Kidney glomerular epithelial cell (primary cell): ENCODE results near the gene DAZAP1.

Experiments
- DNase-seq: peaks from one replicate; lab custom pipeline; 2025; lab: John Stamatoyannopoulos, UW

Gene DAZAP1

DNA sequence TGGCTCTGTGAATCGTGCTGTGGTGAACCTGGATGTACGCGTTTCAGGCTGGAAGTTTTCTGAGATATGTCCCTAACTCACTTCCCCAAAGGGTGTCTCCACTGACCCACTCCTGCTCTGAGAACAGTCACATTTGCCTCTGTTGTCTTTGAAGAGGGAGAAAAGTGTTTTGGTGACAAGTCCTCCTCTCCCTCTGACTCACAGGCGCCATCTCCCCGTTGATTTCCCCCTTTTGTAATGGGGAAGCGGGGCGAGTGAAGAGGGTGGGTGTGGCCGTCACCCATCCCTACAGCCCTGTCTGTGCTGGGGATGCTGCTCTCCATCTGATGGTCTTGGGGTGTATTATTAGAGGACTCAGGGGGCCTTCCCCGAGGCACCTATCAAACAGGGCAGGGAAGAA, 52.1 kb downstream of the DAZAP1 start:
- DNase-seq = no peak

DNA sequence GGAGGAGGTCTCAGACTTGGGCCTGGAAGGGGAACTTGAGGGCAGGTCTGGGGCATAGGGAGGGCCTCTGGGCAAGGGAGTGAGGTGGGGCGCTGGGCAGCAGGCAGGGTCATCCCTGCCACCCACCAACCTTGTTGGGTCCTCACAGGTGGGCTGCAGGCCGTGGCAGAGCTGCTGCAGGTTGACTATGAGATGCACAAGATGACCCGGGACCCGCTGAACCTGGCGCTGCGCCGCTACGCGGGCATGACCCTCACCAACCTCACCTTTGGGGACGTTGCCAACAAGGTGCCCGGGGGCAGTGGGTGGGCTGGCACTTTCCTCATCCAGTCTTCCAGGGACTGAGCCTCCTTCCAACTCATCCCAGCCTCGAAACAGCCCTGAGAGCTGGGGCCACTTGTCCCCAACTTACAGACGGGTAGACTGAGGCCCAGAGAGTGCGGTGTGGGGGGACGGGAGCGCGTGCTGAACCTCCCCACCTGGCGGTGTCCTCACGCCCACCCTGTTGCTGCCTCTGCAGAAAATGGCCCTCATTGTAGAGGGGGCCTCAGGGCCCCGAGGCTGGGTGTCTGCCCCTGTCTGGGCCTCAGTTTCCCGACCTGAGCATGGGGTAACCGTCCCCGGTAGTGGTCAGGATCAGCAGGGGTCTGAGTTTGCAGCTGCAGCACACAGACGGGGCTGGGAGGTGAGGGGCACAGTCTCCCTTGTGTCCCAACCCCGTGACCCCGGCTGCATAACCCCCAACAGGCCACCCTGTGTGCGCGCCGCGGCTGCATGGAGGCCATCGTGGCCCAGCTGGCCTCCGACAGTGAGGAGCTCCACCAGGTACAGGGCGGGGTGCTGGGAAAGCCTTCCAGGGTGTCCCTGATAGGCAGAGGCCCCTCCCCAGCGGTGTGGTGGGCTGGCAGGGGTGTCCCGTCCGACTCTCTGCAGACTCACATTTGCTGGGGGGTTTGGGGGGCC, 52.9 kb downstream of the DAZAP1 start:
- no peak for DNase-seq

DNA sequence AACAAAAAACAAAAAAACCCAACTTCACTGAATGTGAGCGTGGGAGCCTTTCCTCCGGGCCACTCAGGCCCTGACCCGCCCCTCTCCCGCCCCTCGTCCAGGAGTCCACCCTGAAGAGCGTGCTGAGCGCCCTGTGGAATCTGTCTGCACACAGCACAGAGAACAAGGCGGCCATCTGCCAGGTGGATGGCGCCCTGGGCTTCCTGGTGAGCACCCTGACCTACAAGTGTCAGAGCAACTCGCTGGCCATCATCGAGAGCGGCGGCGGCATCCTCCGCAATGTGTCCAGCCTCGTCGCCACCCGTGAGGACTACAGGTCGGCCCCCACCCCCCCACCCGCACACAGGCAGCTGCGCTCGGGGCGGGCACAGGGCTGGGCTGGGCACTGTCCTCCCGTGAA, 54.5 kb downstream of the DAZAP1 start:
- no peak for DNase-seq

DNA sequence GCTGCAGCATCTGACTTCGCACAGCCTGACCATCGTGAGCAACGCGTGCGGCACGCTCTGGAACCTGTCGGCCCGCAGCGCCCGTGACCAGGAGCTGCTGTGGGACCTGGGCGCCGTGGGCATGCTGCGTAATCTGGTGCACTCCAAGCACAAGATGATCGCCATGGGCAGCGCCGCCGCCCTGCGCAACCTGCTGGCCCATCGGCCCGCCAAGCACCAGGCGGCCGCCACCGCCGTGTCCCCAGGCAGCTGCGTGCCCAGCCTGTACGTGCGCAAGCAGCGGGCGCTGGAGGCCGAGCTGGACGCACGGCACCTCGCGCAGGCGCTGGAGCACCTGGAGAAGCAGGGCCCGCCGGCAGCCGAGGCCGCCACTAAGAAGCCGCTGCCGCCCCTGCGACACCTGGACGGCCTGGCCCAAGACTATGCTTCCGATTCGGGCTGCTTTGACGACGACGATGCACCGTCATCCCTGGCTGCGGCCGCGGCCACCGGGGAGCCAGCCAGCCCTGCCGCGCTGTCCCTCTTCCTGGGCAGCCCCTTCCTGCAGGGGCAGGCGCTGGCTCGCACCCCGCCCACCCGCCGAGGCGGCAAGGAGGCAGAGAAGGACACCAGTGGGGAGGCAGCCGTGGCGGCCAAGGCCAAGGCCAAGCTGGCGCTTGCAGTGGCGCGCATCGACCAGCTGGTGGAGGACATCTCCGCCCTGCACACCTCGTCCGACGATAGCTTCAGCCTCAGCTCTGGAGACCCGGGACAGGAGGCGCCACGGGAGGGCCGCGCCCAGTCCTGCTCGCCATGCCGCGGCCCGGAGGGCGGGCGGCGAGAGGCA, 58.0 kb downstream of the DAZAP1 start:
- no peak for DNase-seq

DNA sequence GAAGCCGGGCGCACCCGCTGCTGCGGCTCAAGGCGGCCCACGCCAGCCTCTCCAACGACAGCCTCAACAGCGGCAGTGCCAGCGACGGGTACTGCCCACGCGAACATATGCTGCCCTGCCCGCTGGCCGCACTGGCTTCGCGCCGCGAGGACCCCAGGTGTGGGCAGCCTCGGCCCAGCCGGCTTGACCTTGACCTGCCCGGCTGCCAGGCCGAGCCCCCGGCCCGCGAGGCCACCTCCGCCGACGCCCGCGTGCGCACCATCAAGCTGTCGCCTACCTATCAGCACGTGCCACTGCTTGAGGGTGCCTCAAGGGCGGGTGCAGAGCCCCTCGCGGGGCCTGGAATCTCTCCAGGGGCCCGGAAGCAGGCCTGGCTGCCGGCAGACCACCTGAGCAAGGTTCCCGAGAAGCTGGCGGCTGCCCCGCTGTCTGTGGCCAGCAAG, 58.7 kb downstream of the DAZAP1 start:
- DNase-seq = no peak

DNA sequence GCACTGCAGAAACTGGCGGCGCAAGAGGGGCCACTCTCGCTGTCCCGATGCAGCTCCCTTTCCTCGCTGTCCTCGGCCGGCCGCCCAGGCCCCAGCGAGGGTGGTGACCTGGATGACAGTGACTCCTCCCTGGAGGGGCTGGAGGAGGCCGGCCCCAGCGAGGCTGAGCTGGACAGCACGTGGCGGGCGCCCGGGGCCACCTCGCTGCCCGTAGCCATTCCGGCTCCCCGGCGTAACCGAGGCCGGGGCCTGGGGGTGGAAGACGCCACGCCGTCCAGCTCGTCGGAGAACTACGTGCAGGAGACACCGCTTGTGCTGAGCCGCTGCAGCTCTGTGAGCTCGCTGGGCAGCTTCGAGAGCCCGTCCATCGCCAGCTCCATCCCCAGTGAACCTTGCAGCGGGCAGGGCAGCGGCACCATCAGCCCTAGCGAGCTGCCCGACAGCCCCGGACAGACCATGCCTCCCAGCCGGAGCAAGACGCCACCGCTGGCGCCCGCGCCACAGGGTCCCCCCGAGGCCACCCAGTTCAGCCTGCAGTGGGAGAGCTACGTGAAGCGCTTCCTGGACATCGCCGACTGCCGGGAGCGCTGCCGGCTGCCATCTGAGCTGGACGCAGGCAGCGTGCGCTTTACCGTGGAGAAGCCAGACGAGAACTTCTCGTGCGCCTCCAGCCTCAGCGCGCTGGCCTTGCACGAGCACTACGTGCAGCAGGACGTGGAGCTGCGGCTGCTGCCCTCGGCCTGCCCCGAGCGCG, 59.3 kb downstream of the DAZAP1 start:
- no peak for DNase-seq

DNA sequence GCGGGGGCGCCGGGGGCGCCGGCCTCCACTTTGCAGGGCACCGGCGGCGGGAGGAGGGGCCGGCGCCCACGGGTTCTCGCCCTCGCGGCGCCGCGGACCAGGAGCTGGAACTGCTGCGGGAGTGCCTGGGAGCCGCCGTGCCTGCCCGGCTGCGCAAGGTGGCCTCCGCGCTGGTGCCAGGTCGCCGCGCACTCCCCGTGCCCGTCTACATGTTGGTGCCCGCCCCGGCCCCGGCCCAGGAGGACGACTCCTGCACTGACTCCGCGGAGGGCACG, 59.8 kb downstream of the DAZAP1 start:
- DNase-seq = no peak

DNA sequence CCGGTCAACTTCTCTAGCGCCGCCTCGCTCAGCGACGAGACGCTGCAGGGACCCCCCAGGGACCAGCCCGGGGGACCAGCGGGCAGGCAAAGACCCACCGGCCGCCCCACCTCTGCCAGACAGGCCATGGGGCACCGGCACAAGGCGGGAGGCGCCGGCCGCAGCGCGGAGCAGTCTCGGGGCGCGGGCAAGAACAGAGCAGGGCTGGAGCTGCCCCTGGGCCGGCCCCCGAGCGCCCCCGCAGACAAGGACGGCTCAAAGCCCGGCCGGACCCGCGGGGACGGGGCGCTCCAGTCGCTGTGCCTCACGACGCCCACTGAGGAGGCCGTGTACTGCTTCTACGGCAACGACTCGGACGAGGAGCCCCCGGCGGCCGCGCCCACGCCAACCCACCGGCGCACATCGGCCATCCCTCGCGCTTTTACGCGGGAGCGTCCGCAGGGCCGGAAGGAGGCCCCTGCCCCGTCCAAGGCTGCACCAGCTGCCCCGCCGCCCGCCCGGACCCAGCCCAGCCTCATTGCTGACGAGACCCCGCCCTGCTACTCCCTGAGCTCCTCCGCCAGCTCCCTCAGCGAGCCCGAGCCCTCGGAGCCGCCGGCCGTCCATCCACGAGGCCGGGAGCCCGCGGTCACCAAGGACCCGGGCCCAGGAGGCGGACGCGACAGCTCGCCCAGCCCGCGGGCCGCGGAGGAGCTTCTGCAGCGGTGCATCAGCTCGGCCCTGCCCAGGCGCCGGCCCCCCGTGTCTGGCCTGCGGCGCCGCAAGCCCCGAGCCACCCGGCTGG, 60.3 kb downstream of the DAZAP1 start:
- no peak for DNase-seq

DNA sequence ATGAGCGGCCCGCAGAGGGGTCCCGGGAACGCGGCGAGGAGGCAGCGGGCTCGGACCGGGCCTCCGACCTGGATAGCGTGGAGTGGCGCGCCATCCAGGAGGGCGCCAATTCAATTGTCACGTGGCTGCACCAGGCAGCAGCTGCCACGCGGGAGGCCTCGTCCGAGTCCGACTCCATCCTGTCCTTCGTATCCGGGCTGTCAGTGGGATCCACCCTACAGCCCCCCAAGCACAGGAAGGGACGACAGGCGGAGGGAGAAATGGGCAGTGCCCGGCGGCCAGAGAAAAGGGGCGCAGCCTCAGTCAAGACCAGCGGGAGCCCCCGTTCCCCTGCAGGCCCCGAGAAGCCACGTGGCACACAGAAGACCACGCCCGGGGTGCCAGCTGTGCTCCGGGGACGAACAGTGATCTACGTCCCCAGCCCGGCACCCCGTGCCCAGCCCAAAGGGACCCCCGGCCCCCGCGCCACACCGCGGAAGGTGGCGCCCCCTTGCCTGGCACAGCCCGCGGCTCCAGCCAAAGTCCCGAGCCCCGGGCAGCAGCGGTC, 61.0 kb downstream of the DAZAP1 start:
- DNase-seq = no peak

DNA sequence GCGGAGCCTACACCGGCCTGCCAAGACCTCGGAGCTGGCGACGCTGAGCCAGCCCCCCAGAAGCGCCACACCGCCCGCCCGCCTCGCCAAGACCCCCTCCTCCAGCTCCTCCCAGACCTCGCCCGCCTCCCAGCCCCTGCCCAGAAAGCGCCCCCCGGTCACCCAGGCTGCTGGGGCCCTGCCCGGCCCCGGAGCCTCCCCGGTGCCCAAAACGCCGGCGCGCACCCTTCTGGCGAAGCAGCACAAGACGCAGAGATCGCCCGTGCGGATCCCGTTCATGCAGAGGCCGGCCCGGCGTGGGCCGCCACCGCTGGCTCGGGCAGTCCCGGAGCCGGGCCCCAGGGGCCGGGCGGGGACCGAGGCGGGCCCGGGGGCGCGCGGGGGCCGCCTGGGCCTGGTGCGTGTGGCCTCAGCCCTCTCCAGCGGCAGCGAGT, 61.5 kb downstream of the DAZAP1 start:
- DNase-seq = no peak

DNA sequence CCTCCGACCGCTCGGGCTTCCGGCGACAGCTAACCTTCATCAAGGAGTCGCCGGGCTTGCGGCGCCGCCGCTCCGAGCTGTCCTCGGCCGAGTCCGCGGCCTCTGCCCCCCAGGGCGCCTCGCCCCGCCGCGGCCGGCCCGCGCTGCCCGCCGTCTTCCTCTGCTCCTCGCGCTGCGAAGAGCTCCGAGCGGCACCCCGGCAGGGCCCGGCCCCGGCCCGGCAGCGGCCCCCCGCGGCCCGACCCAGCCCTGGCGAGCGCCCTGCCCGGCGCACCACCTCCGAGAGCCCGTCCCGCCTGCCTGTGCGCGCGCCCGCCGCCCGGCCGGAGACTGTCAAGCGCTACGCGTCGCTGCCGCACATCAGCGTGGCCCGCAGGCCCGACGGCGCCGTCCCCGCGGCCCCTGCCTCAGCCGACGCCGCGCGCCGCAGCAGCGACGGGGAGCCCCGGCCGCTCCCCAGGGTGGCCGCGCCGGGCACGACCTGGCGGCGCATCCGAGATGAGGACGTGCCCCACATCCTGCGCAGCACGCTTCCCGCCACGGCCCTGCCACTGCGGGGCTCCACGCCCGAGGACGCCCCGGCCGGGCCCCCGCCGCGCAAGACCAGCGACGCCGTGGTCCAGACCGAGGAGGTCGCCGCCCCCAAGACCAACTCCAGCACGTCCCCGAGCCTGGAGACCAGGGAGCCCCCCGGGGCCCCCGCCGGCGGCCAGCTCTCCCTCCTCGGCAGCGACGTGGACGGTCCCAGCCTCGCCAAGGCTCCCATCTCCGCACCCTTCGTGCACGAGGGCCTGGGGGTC, 62.1 kb downstream of the DAZAP1 start:
- DNase-seq = no peak

DNA sequence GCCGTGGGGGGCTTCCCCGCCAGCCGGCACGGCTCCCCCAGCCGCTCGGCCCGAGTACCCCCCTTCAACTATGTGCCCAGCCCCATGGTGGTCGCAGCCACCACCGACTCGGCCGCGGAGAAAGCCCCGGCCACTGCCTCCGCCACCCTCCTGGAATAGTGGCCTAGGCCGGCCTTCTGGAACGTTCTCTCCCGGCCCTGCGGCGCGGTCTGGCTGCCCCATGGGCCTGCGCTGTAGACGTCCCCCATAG, 62.6 kb downstream of the DAZAP1 start:
- DNase-seq = no peak

DNA sequence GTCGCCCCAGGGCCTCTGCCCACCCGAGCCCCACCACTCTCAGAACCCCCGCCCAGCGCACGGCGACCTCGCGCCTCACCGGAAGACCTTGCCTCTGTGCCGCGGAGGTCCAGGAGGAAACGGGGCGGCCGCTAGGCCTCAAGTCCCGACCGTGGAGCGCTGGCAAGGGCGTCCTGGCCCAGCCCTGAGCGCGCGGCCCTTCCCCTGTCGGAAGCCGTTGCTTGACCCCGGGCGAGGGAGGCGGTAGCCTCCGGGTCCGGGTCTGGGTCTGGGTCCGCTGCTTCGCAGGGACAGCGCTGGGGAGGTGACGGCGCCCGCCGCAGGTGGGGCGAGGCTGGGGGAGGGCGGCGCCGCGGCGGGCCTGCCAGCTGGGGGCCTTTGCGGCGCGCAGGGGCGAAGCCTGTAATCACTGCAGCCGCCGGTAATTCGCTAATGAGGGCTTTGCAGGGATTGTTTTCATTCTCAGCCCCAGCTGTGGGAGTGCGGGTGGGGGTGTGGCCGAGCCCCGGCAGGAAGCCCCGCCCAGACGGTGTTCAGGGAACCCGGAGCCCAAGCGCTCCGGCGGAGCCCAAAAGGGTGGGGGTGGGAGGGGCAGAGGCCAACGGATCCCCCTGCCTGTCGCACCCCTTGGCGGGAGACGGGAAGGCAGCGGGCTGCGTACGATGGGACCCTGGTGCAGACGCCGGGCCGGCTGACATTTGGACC, 63.1 kb downstream of the DAZAP1 start:
- DNase-seq = no peak

DNA sequence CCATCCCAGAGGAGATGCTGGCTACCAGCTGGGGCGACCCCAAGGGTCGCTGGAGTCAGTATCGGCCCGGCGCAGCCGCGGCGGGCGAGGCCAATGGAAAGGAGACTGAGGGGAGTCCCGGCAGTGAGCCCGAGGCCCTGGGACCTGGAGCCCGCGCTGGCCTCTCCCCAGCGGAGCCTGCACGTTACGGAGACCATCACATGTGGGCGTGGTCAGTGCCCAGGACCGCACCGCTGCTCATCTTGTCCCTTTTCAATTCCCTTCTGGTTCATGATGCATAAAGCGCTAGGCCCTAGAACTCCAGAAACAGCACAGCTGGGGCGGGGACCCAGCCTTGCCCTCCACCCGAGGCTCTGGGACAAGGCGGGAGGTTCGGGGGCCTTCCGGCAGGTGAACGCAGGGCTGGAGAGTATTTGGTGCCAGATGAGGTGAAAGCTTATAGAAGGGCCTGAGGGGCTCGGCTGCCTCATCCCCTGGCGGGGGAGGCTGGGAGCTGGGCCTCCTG, 63.7 kb downstream of the DAZAP1 start:
- DNase-seq = no peak

DNA sequence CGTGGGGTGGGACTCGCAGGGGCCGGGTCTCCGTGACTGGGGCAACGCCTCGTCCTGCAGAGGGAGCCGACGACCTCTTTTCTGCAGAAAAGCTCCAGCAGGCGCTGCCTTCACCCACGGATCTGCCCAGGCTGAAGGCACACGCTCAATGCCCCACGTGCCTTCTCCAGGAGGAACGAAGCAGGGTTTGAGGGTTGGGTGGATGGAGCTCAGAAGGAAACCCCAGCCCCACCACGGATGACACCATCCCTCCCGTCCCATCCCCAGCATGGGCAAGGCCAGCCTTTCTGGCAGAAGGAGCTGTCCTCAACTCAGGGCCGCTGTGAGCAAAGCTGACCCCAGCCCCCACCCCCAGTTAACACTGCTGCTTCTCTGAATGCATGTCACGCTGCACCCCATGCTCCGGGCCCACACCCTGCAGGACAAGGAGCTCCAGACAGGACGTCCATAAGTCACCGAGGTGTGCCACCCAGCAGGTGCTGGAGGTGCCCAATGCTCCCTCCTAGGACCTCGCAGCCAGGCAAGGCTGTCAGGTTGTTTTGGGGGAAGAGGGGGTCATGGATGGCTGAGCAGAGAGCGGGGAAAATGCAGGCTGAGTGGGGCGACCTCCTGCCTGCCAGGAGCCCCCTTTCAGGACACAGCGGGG, 64.3 kb downstream of the DAZAP1 start:
- DNase-seq = no peak

DNA sequence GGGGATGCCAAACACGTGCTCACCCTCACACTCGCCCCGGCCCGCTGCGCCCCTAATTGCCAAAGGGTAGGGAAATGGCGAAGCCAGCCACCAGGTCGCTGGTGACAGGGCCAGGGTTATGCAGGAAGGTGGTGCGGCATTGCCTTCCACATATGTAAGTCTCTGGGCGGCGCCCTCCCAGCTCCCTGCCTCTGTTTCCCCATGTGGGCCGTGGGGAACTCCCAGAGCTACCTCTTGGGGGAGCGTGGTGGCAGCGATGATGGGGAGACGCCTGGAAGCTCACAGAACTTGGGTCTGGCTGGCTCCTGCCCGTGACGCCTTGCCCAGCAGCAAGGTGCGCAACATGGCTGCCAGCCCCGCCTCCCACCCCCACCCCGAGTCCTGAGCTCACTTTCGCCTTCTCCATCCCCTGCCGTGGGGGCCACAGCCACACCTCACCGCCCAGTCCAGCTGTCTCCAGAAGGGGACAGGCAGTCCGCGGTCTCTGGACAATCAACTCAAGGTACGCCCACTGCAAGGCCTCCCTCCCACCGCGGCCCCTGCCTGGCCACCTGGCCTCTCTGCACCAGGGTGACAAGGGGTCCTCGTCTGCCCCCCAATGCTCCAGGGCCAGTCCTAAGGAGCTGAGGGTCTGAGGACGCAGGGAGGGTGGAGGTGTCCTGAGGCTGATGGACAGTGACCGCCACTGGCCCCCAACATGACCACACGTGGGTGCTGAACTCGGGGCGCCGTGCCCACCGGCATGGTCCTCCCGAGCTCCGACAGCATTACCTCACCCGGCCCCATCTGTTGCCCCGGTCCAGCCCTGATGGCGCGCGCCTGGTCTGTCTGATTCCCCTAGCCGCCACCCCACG, 65.1 kb downstream of the DAZAP1 start:
- DNase-seq = no peak

DNA sequence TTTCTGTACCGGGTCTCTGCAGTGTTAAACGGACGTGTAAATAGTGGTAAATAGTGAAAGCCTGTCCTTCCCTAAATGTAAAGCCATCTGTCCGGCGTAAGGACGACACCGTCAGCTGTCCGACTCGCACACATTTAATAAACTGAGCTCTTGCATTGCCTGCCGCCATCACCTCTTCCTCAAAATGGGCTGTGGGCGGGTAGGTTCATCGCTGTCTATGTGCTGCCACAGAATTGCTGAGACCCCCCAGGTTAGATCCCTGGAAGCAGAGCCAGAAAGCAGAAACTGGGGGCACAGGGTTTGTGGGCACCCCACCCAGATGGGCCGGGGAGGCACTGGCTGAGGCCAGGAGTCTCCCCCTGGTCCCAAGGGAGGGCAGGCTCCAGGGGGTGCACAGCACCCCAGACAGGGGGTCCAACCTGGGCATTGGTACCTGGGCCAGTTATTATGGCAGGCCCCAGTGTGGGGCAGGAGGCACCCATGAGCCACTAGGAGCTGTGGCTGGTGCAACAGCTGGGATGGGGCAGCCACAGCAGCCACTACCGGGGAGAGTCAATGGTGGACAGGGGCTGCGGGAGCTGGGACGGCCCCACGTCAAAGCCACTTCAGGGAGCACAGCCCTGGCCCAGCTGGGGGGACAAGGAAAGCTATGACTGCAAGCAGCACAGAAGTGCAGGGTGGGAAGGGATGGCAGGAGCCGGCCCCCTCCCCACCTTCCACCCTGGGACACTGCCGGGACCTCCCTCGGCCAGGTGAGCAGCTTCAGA, 65.9 kb downstream of the DAZAP1 start:
- DNase-seq = no peak
